Panc1 (cell line): Measurements from ENCODE around the gene ABHD4. TPM values are rescaled to one million over a fixed set of nuclear protein-coding genes. Genes with fewer than 3 reads are reported as not detected.
A peak's percentile ranks its signal among the peaks of the same experiment; 100 is the strongest.

ENCODE experiments used
- ATAC-seq: fragments of 200-7000 bp; cut with Tn5 transposase; 2 replicates; pipeline ENCODE4 v1.9.1; 2020; ENCODE audit warnings: mild to moderate bottlenecking, moderate library complexity
- BruUV-seq: library from RNA; stranded (reverse); fragments of 400-500 nt; replicated peaks from 2 replicates; lab custom pipeline; 2021; lab: Mats Ljungman, UMichigan
- CTCF ChIA-PET: fragments of 300-600 bp; sonication (Branson Sonifier 250); formaldehyde crosslinking; loops from one replicate; lab custom pipeline; 2022; ENCODE audit warnings: antibody characterized with exemption; lab: Charles Lee
- POLR2A ChIA-PET: fragments of 300-600 bp; sonication (Branson Sonifier 250); formaldehyde crosslinking; loops from one replicate; lab custom pipeline; 2022; ENCODE audit warnings: antibody characterized with exemption; lab: Charles Lee
- DNase-seq: peaks from one replicate; pipeline ENCODE4 v3.0.0-alpha.2; 2010; ENCODE audit warnings: low read depth, low spot score
- H3K27ac ChIP-seq: 2 replicates; pipeline ENCODE4 v1.5.1; 2011; ENCODE audit warnings: mild to moderate bottlenecking, low read length, inconsistent platforms
- H3K27me3 ChIP-seq: fragments of 200-500 bp; sonication (Bioruptor generic); 2 replicates; pipeline ENCODE4 v1.6.0; 2014; ENCODE audit warnings: low read length, inconsistent platforms; ENCODE audit not compliant: control insufficient read depth, insufficient read depth
- H3K36me3 ChIP-seq: fragments of 200-500 bp; sonication (Bioruptor generic); 2 replicates; pipeline ENCODE4 v1.5.1; 2014; ENCODE audit warnings: inconsistent platforms, mild to moderate bottlenecking, low read length, moderate library complexity; ENCODE audit not compliant: control insufficient read depth, insufficient read depth
- H3K4me1 ChIP-seq: 2 replicates; pipeline ENCODE4 v1.5.1; 2011; ENCODE audit warnings: inconsistent platforms, mild to moderate bottlenecking, low read length, moderate library complexity; ENCODE audit not compliant: control insufficient read depth, insufficient read depth
- H3K4me3 ChIP-seq, 2 experiments: 2 replicates each; pipeline ENCODE4 v1.5.1; 2011 to 2012; ENCODE audit warnings: low read depth in 2 of 2, low read length in 2 of 2, mild to moderate bottlenecking in 2 of 2, inconsistent platforms in 1 of 2, moderate library complexity in 1 of 2
- H3K9me3 ChIP-seq: fragments of 200-500 bp; sonication (Bioruptor generic); 2 replicates; pipeline ENCODE4 v1.5.1; 2014; ENCODE audit warnings: low read depth, mild to moderate bottlenecking, inconsistent platforms, low read length, moderate library complexity; ENCODE audit not compliant: control insufficient read depth, insufficient read depth
- POLR2AphosphoS5 ChIP-seq: IDR thresholded peaks from 2 replicates; pipeline ENCODE4 v1.6.1; 2012; ENCODE audit warnings: mild to moderate bottlenecking, low read depth, low read length, moderate library complexity
- SIN3A ChIP-seq: IDR thresholded peaks from 2 replicates; pipeline ENCODE4 v1.6.1; 2012; ENCODE audit warnings: low read depth, mild to moderate bottlenecking, low read length, moderate library complexity, borderline replicate concordance; ENCODE audit not compliant: insufficient read depth
- TCF7L2 ChIP-seq: IDR thresholded peaks from 2 replicates; pipeline ENCODE4 v1.6.1; 2011; ENCODE audit warnings: mild to moderate bottlenecking, low read depth, low read length, inconsistent platforms
- in situ Hi-C: cut with HindIII; loops from 2 replicates; pipeline ENCODE4 v1.10.0; 2016; ENCODE audit warnings: low sequenced_read_pairs, low pct_unique_long_range_greater_than_20kb
- intact Hi-C: fragments of 100-400 bp; cut with micrococcal nuclease; formaldehyde crosslinking; loops from one replicate; pipeline ENCODE4 v1.10.0; 2022; ENCODE audit not compliant: unreplicated experiment
- total RNA-seq: library from RNA; stranded (reverse); gene quantifications from one replicate; pipeline ENCODE4 v1.2.1, GENCODE V29; 2021; ENCODE audit not compliant: unreplicated experiment
- TF ChIP-seq, protein P1 (sequence below): fragments of 450-650 bp; IDR thresholded peaks from 2 replicates; pipeline ENCODE4 v1.5.1; 2017; ENCODE audit warnings: mild to moderate bottlenecking

Gene ABHD4
- total RNA-seq, 1 experiment from 2014 or later = 5.1 TPM

DNA sequence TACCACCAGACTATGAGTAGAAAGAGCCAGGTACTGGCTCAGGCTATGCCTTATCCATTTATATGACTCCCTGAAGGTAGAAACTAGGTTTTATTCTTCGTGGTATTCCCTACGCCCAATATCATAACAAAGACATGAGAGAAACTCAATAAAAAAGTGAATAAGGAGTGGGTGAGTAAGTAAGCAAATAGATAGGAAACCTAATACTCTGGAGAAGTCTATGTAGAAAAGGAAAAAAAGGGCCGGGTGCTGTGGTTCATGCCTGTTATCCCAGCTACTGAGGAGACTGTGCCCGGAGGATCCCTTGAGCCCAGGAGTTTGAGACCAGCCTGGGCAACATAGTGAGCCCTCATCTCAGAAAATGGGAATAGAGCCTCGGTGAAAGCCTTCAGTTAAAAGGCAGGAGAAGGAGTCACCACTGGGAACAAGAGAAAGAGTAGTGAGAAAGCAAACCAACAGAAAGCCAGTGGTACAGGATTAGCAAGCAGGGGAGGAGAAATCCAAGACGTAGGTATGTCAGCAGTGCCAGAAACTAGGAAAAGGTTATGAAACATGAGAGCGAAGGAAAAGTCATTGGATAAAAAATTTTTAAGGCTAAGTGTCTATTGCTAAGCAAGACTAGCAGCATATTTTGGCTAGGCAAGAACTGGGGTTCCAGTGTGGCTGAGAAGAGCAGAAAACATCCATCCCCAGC, 52.1 kb downstream of the ABHD4 start:
- Histone ChIP-seq H3K27me3 (no peaks in the 10 kb centered on the region), H3K9me3 (no peaks in the 10 kb centered on the region), H3K4me3 (no peak overlapping the region), H3K27ac (no peak overlapping the region), H3K4me1 (no peaks in the 10 kb centered on the region), H3K36me3 (no peaks in the 10 kb centered on the region)
- BruUV-seq = no TSS peak
- in situ Hi-C loops = no loop called here
- ChIA-PET CTCF (interaction anchor here (0.7 kb wide), 1 partner anchor 213 kb away, joined by 4 read pairs; no protein-coding TSS in a partner anchor), POLR2A (no interaction called here)
- no peak for TF ChIP-seq SIN3A
- intact Hi-C loops = loop anchor here (5.0 to 10.0 kb wide), 2 partner anchors 93 to 205 kb away; no protein-coding TSS in a partner anchor
- ATAC-seq (no peak), DNase-seq (no peak)

DNA sequence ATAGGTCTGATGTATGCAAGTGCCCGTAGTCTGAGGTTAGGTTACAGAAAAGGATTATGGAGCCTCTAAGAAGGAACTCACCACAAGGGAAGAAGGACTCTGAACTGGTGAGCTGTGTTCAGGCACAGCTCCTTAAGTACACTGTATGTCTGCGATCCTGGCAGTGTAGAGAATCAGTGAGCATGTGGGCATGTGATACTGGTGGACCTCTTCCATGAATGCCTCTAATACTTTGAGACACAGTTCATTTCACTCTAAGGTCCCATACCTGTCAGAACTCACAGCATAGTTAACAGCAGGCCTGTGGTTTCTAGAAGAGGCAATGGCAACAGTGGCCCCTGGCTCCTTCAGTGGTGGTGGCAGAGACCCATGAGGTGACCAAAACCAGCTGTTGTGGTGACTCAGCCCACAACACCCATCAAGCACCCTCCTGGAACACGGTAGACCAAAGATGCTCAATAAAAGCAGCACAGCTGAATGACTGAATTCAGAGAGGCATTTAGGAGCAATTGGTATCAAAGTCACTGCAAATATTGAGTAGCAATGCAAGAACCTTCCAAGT, 52.9 kb downstream of the ABHD4 start:
- POLR2A ChIA-PET = interaction anchor here (0.5 kb wide), 1 partner anchor 1270 kb away, joined by 3 read pairs; no protein-coding TSS in a partner anchor
- BruUV-seq = no TSS peak

DNA sequence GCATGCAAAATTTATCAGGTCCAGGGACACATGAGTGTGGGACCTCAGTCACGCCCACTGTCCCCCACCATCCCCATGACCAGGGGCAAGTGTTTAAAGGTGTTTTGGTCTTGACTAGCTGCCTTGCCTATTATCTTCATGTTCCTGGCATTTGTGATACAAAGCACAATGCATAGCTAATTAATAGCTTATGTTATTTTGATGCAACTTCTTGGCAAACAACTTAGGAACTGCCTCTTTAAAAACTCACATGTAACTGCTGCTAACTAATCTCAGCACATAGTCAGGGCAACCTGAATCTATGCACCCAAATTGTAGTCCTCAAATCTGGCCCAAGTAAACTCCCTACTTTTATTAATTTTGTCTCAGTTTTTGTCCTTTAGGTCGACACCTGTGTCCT, 53.5 kb downstream of the ABHD4 start:
- TF ChIP-seq TCF7L2 = no peak
- intact Hi-C loops = loop anchor here (5.0 to 10.0 kb wide), 2 partner anchors 94 to 203 kb away; no protein-coding TSS in a partner anchor
- no peak for ATAC-seq
- no TSS peak for BruUV-seq
- in situ Hi-C loops = no loop called here
- no peak for DNase-seq
- Histone ChIP-seq H3K27me3 (no peaks in the 10 kb centered on the region), H3K36me3 (no peaks in the 10 kb centered on the region), H3K4me3 (no peak overlapping the region), H3K4me1 (no peaks in the 10 kb centered on the region), H3K27ac (no peak overlapping the region), H3K9me3 (no peaks in the 10 kb centered on the region)
- ChIA-PET POLR2A (interaction anchor here (0.5 kb wide), 1 partner anchor 1270 kb away, joined by 3 read pairs; no protein-coding TSS in a partner anchor), CTCF (interaction anchor here (0.7 kb wide), 1 partner anchor 8 kb away, joined by 3 read pairs; no protein-coding TSS in a partner anchor)

More for the DNA sequence above, 52.9 kb downstream of the ABHD4 start:
- intact Hi-C loops (loop anchor here (5.0 to 10.0 kb wide), 2 partner anchors 94 to 204 kb away; no protein-coding TSS in a partner anchor), in situ Hi-C loops (no loop called here)
- H3K4me1 ChIP-seq = no peaks in the 10 kb centered on the region
- peak; percentile 42; the same call in 1 of the 2 replicates for TF ChIP-seq POLR2AphosphoS5
- TF ChIP-seq, protein P1, sequence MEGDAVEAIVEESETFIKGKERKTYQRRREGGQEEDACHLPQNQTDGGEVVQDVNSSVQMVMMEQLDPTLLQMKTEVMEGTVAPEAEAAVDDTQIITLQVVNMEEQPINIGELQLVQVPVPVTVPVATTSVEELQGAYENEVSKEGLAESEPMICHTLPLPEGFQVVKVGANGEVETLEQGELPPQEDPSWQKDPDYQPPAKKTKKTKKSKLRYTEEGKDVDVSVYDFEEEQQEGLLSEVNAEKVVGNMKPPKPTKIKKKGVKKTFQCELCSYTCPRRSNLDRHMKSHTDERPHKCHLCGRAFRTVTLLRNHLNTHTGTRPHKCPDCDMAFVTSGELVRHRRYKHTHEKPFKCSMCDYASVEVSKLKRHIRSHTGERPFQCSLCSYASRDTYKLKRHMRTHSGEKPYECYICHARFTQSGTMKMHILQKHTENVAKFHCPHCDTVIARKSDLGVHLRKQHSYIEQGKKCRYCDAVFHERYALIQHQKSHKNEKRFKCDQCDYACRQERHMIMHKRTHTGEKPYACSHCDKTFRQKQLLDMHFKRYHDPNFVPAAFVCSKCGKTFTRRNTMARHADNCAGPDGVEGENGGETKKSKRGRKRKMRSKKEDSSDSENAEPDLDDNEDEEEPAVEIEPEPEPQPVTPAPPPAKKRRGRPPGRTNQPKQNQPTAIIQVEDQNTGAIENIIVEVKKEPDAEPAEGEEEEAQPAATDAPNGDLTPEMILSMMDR = no peak
- H3K27me3 ChIP-seq = no peaks in the 10 kb centered on the region
- ATAC-seq (peak; percentile 78), DNase-seq (no peak)
- CTCF ChIA-PET = interaction anchor here (0.5 to 0.7 kb wide), 3 partner anchors 9 to 212 kb away, joined by 3 to 5 read pairs (median 4); no protein-coding TSS in a partner anchor
- no peaks in the 10 kb centered on the region for H3K36me3 ChIP-seq
- no peak overlapping the region for H3K4me3 ChIP-seq
- H3K27ac ChIP-seq = no peak overlapping the region
- H3K9me3 ChIP-seq = no peaks in the 10 kb centered on the region
